NCI-H69 (cell line): ENCODE data around the gene EIF2D.
"Not testable (repeated sequence)": the region's sequence is repeated elsewhere in the genome, so short reads cannot be mapped to it uniquely, and the experiment has no call there.

ENCODE experiments used
- DNase-seq: peaks from one replicate; lab custom pipeline; 2025; lab: John Stamatoyannopoulos, UW

The EIF2D gene

GRCh38 chr1:206586501-206587445 is 25.5 kb downstream of the EIF2D start:
- DNase-seq, result no peak

GRCh38 chr1:206584683-206585082 is 27.6 kb downstream of the EIF2D start:
- no peak for DNase-seq

GRCh38 chr1:206583707-206584648 is 28.3 kb downstream of the EIF2D start:
- peak; percentile 75 for DNase-seq

GRCh38 chr1:206582971-206583706 is 29.1 kb downstream of the EIF2D start:
- no peak for DNase-seq

GRCh38 chr1:206582537-206582936 is 29.7 kb downstream of the EIF2D start:
- DNase-seq, result no peak

- peak; percentile 45 for DNase-seq
Observed at GRCh38 chr1:206581571-206581981, 30.7 kb downstream of the EIF2D start.

- not testable (repeated sequence) for DNase-seq
Observed at GRCh38 chr1:206581114-206581497, 31.2 kb downstream of the EIF2D start.

- no peak for DNase-seq
Observed at GRCh38 chr1:206580438-206581113, 31.7 kb downstream of the EIF2D start.

- no peak for DNase-seq
Observed at GRCh38 chr1:206579747-206580437, 32.4 kb downstream of the EIF2D start.

- DNase-seq, result no peak
Observed at GRCh38 chr1:206578978-206579374, 33.3 kb downstream of the EIF2D start.

GRCh38 chr1:206578068-206578977 is 33.9 kb downstream of the EIF2D start:
- DNase-seq, result peak; percentile 17

- DNase-seq, result no peak
Observed at GRCh38 chr1:206577626-206578025, 34.6 kb downstream of the EIF2D start.

- DNase-seq, result peak; percentile 96
Observed at GRCh38 chr1:206575894-206576737, 36.1 kb downstream of the EIF2D start.

GRCh38 chr1:206575165-206575893 is 36.9 kb downstream of the EIF2D start:
- peak; percentile 88 for DNase-seq

- no peak for DNase-seq
Observed at GRCh38 chr1:206573762-206574161, 38.5 kb downstream of the EIF2D start.

- no peak for DNase-seq
Observed at GRCh38 chr1:206573319-206573718, 38.9 kb downstream of the EIF2D start.

- no peak for DNase-seq
Observed at GRCh38 chr1:206572835-206573234, 39.4 kb downstream of the EIF2D start.

GRCh38 chr1:206570529-206570928 is 41.7 kb downstream of the EIF2D start:
- DNase-seq, result no peak
